K562 (cell line): Measurements from ENCODE around the gene CHSY1. TPM values are rescaled to one million over a fixed set of nuclear protein-coding genes. Genes with fewer than 3 reads are reported as not detected.

Source experiments
- CTCF ChIP-seq, 3 experiments: IDR thresholded peaks in 2 of 3; conservative IDR thresholded peaks in 1 of 3; 2 replicates each; pipeline ENCODE4 v1.5.1; 2011 to 2012; ENCODE audit warnings: low read length in 3 of 3, mild to moderate bottlenecking in 3 of 3, control low read depth in 2 of 3, improper control_type of control experiment in 1 of 3, inconsistent platforms in 1 of 3, low read depth in 1 of 3, mixed read lengths in 1 of 3, moderate library complexity in 1 of 3; ENCODE audit not compliant: insufficient read depth in 2 of 3
- CXXC5 ChIP-seq: fragments of 250-450 bp; sonication (Bioruptor Pico); IDR thresholded peaks from 2 replicates; pipeline ENCODE4 v1.8.0; 2022; ENCODE audit warnings: inconsistent platforms, mild to moderate bottlenecking, moderate library complexity
- DMBX1 ChIP-seq: fragments of 250-450 bp; sonication (Bioruptor Pico); IDR thresholded peaks from 2 replicates; pipeline ENCODE4 v1.8.0; 2022; ENCODE audit warnings: inconsistent platforms, mild to moderate bottlenecking, moderate library complexity, borderline replicate concordance
- EGR1 ChIP-seq: fragments of 450-650 bp; conservative IDR thresholded peaks from 2 replicates; pipeline ENCODE4 v1.6.1; 2017; ENCODE audit warnings: mild to moderate bottlenecking
- ID3 ChIP-seq, 2 experiments: fragments of 250-450 bp in 1 of 2; fragments of 450-650 bp in 1 of 2; sonication (Bioruptor Pico) in 1 of 2; IDR thresholded peaks; 2 replicates each; pipeline versions ENCODE4 v1.6.1 to v1.8.0; 2016 to 2021; ENCODE audit warnings: mild to moderate bottlenecking in 2 of 2, moderate library complexity in 2 of 2, missing compliant biosample characterization in 1 of 2, missing genetic modification characterization in 1 of 2
- ILK ChIP-seq: fragments of 450-650 bp; IDR thresholded peaks from 2 replicates; pipeline ENCODE4 v1.6.1; 2016; ENCODE audit warnings: missing genetic modification characterization, low read depth, mild to moderate bottlenecking, missing compliant biosample characterization, moderate library complexity, borderline replicate concordance
- MIER1 ChIP-seq: fragments of 450-650 bp; IDR thresholded peaks from 2 replicates; pipeline ENCODE4 v1.6.1; 2016; ENCODE audit warnings: antibody characterized with exemption, mild to moderate bottlenecking, low read depth
- NFE2L1 ChIP-seq: fragments of 450-650 bp; IDR thresholded peaks from 2 replicates; pipeline ENCODE4 v1.6.1; 2016; ENCODE audit warnings: missing genetic modification characterization, low read depth, mild to moderate bottlenecking, missing compliant biosample characterization, moderate library complexity, borderline replicate concordance
- NFYB ChIP-seq: IDR thresholded peaks from 2 replicates; pipeline ENCODE4 v1.6.1; 2011; ENCODE audit warnings: mild to moderate bottlenecking, moderate library complexity; ENCODE audit not compliant: insufficient read length; ENCODE audit errors: extremely low read depth
- NR3C1 ChIP-seq: sonication (generic); formaldehyde crosslinking; IDR thresholded peaks from 2 replicates; pipeline ENCODE4 v1.8.1; 2022; ENCODE audit warnings: missing genetic modification reagents
- POLR2AphosphoS5 ChIP-seq: IDR thresholded peaks from 2 replicates; pipeline ENCODE4 v1.6.1; 2011; ENCODE audit warnings: mild to moderate bottlenecking, low read depth, low read length, moderate library complexity; ENCODE audit not compliant: control insufficient read depth, insufficient read depth
- SAP30 ChIP-seq: fragments of 200-600 bp; sonication (generic); IDR thresholded peaks from 2 replicates; pipeline ENCODE4 v1.6.1; 2012; ENCODE audit warnings: borderline replicate concordance, low read depth, mild to moderate bottlenecking, moderate library complexity, low read length, control low read depth, inconsistent platforms; ENCODE audit not compliant: insufficient read depth, poor library complexity, severe bottlenecking
- SMARCE1 ChIP-seq: fragments of 450-650 bp; IDR thresholded peaks from 2 replicates; pipeline ENCODE4 v1.7.1; 2016; ENCODE audit warnings: mild to moderate bottlenecking
- TOE1 ChIP-seq, 2 experiments: fragments of 450-650 bp in 1 of 2; sonication (generic) in 1 of 2; formaldehyde crosslinking in 1 of 2; IDR thresholded peaks; 2 replicates each; pipeline versions ENCODE4 v1.7.1 to v1.8.0; 2016 to 2022; ENCODE audit warnings: borderline replicate concordance in 2 of 2, mild to moderate bottlenecking in 2 of 2, antibody characterized with exemption in 1 of 2, inconsistent platforms in 1 of 2, low read depth in 1 of 2, missing genetic modification reagents in 1 of 2, moderate library complexity in 1 of 2
- YY1 ChIP-seq, 3 experiments: IDR thresholded peaks; 2 replicates each; pipeline ENCODE4 v1.6.1; 2011; ENCODE audit warnings: low read length in 2 of 3, mild to moderate bottlenecking in 2 of 3, moderate library complexity in 2 of 3, borderline replicate concordance in 1 of 3, control low read depth in 1 of 3, low read depth in 1 of 3; ENCODE audit not compliant: insufficient read depth in 3 of 3, insufficient replicate concordance in 2 of 3, control insufficient read depth in 1 of 3, insufficient read length in 1 of 3; ENCODE audit errors: extremely low read depth in 1 of 3
- ZBTB9 ChIP-seq: fragments of 450-650 bp; formaldehyde crosslinking; IDR thresholded peaks from 2 replicates; pipeline ENCODE4 v1.4.0; 2020; ENCODE audit warnings: mild to moderate bottlenecking, moderate library complexity
- ZNF324 ChIP-seq: fragments of 250-450 bp; sonication (Bioruptor Pico); IDR thresholded peaks from 2 replicates; pipeline ENCODE4 v1.4.0; 2020; ENCODE audit warnings: mild to moderate bottlenecking
- ZNF584 ChIP-seq: fragments of 200-800 bp; sonication (Bioruptor generic); IDR thresholded peaks from 2 replicates; pipeline ENCODE4 v1.6.1; 2016; ENCODE audit warnings: low read depth, mild to moderate bottlenecking, missing genetic modification characterization, missing compliant biosample characterization
- polyA plus RNA-seq, 8 experiments: library from polyadenylated mRNA; depleted of rRNA in 4 of 8; stranded (reverse) in 5 of 8; unstranded in 3 of 8; fragments of >200 nt; fragmentation: Nextera tagmentation in 2 of 8; fragmentation: Illumina TruSeq in 1 of 8; extraction: Ambion mirVana in 2 of 8; extraction: Trizol in 1 of 8; gene quantifications; 2 replicates each; pipeline versions ENCODE4 v1.2.1 to v1.2.3, GENCODE V29; 2011 to 2014; ENCODE audit warnings: inconsistent platforms in 1 of 8, missing spikeins in 1 of 8
- total RNA-seq, 7 experiments: library from RNA; depleted of rRNA in 6 of 7; stranded (reverse); fragments of >200 nt in 6 of 7; fragmentation: Illumina TruSeq in 2 of 7; extraction: Trizol in 2 of 7; gene quantifications; 2 replicates each; pipeline versions ENCODE4 v1.2.1 to v1.2.3, GENCODE V29; 2011 to 2021; ENCODE audit warnings: low replicate concordance in 1 of 7

Gene CHSY1
- total and polyA plus RNA-seq, 9 of the 15 experiments (the other 6 are each of a cell fraction or from before 2014, with no cell fraction given) = 7.0 to 16.4 (median 13.4) TPM

GRCh38 chr15:101251830-101252820 lies at the start of gene CHSY1 (continued):
- TF ChIP-seq ID3 (CRISPR knock-in tag; IDR thresholded peaks at IDR 0.05) = no peak
- 0 out of 2 replicates have a peak, but pooled peaks have one; percentile 25 for TF ChIP-seq ID3 (tag; IDR thresholded peaks at IDR 0.05)
- TF ChIP-seq DMBX1 (CRISPR knock-in tag) = 0 out of 2 replicates have a peak, but pooled peaks have one; percentile 8
- TF ChIP-seq ILK (tag) = no peak
- TF ChIP-seq NFE2L1 = no peak
- TF ChIP-seq TOE1 (IDR thresholded peaks at IDR 0.05; ENCODE audit: borderline replicate concordance) = 0 out of 2 replicates have a peak, but pooled peaks have one; percentile 17
- TF ChIP-seq TOE1 (CRISPR knock-in tag; IDR thresholded peaks at IDR 0.05; ENCODE audit: borderline replicate concordance, low read depth) = no peak
- peak; percentile 41 for TF ChIP-seq NFYB
- peak in 2 of 3 experiments; percentile 42 to 46; a peak in 3 of 6 replicates for TF ChIP-seq CTCF (IDR thresholded peaks at IDR 0.05 in 2 of 3, conservative IDR thresholded peaks at IDR 0.05 in 1 of 3; ENCODE audit: insufficient read depth in 2 of 3, low read depth in 1 of 3, low read length in 3 of 3)
- peak; percentile 69; the same call in 1 of the 2 replicates for TF ChIP-seq ZBTB9 (CRISPR knock-in tag)
- TF ChIP-seq POLR2AphosphoS5 = peak; percentile 31; the same call in 1 of the 2 replicates
- peak; percentile 46 for TF ChIP-seq EGR1
- peak; percentile 55 for TF ChIP-seq SAP30
- TF ChIP-seq MIER1 = no peak
- TF ChIP-seq CXXC5 = peak; percentile 89
- TF ChIP-seq ZNF584 (CRISPR knock-in tag) = no peak
- TF ChIP-seq ZNF324 (CRISPR knock-in tag) = no peak
- TF ChIP-seq NR3C1 (CRISPR knock-in tag) = 0 out of 2 replicates have a peak, but pooled peaks have one; percentile 27
- TF ChIP-seq SMARCE1 = no peak
- TF ChIP-seq YY1 (IDR thresholded peaks at IDR 0.05; ENCODE audit: borderline replicate concordance in 1 of 3, control insufficient read depth in 1 of 3, extremely low read depth in 1 of 3, insufficient read depth in 3 of 3, insufficient read length in 1 of 3, insufficient replicate concordance in 2 of 3, low read depth in 1 of 3, low read length in 2 of 3) = peak in 2 of 3 experiments; percentile 24 to 62
